Measurements from ENCODE around the gene TGIF2. TPM values are rescaled to one million over a fixed set of nuclear protein-coding genes. Genes with fewer than 3 reads are reported as not detected.
A peak's percentile ranks its signal among the peaks of the same experiment; 100 is the strongest.

Gene TGIF2
- total and polyA plus RNA-seq, 2 donors (not counting 1 experiment from before 2014, with no cell fraction given), result 24.0 to 45.6 TPM

GRCh38 chr20:36572701-36573102, 695 bp upstream of the TGIF2 start:
- H3K9me3 ChIP-seq (ENCODE audit: control extremely low read depth in 1 of 3, control insufficient read depth in 2 of 3, insufficient read depth in 1 of 3, low read length in 2 of 3), result no peaks in the 10 kb centered on the region
- no peaks in the 10 kb centered on the region for H3K36me3 ChIP-seq (replicated peaks in 1 of 2; ENCODE audit: control extremely low read depth in 1 of 2, control insufficient read depth in 1 of 2, extremely low read depth in 1 of 2, insufficient read depth in 2 of 2, low read length in 1 of 2)
- TF ChIP-seq CTCF (IDR thresholded peaks at IDR 0.05) (no peak), EZH2 (IDR thresholded peaks at IDR 0.05; ENCODE audit: borderline replicate concordance, insufficient read depth, low read depth, low read length, poor library complexity, severe bottlenecking) (no peak)
- ChIA-PET POLR2A (interaction anchor here (0.6 to 6.7 kb wide), 9 partner anchors 14 to 185 kb away, joined by 3 to 81 read pairs (median 3); partner anchors contain the start of gene RAB5IF), CTCF (interaction anchor here (1.3 to 6.1 kb wide), 6 partner anchors 14 to 182 kb away, joined by 3 to 63 read pairs (median 14); partner anchors contain the start of gene RAB5IF)
- peak overlapping the region; percentile 93 for H2AFZ ChIP-seq (ENCODE audit: insufficient read depth, low read depth, low read length, poor library complexity, severe bottlenecking)
- H3K4me1 ChIP-seq (ENCODE audit: control insufficient read depth in 2 of 2, insufficient read depth in 2 of 2, low read length in 2 of 2), result peaks cover 23 to 34% of the 10 kb centered on the region in 2 donors
- no peak for DNase-seq
- peak; percentile 19 for ATAC-seq (ENCODE audit: low read depth)
- H3K27ac ChIP-seq (ENCODE audit: low read length in 2 of 2), result peak overlapping the region; percentile 96 to 100
- 12% methylated on average over 20 of the region's 20 CpGs for WGBS (ENCODE audit: insufficient coverage)
- peak overlapping the region; percentile 98 for H3K4me2 ChIP-seq (replicated peaks; ENCODE audit: low read depth, low read length, poor library complexity, severe bottlenecking)
- H3K79me2 ChIP-seq (ENCODE audit: control insufficient read depth, insufficient read depth, low read length), result peaks cover 41% of the 10 kb centered on the region
- Mint-ChIP-seq H3K9me3 (ENCODE audit: insufficient read depth) (no peaks in the 10 kb centered on the region), H3K27ac (peak overlapping the region; percentile 98), H3K4me3 (peak overlapping the region; percentile 92), H3K4me1 (peaks cover 34% of the 10 kb centered on the region), H3K27me3 (no peaks in the 10 kb centered on the region)
- H3K4me3 ChIP-seq (ENCODE audit: control extremely low read depth in 1 of 5, extremely low read depth in 1 of 5, insufficient read depth in 1 of 5, low read depth in 2 of 5, low read length in 4 of 5), result peak overlapping the region in 4 of 5 experiments; percentile 61 to 95 (median 64)
- peak overlapping the region; percentile 90 for H3K9ac ChIP-seq (ENCODE audit: low read length)
- H3K27me3 ChIP-seq (replicated peaks in 1 of 4; ENCODE audit: control extremely low read depth in 1 of 4, control insufficient read depth in 3 of 4, insufficient read depth in 4 of 4, low read length in 3 of 4), result no peaks in the 10 kb centered on the region
- H4K20me1 ChIP-seq (ENCODE audit: control insufficient read depth, insufficient read depth, low read length, poor library complexity, severe bottlenecking), result peaks cover 32% of the 10 kb centered on the region
- intact Hi-C loops (cut with micrococcal nuclease), result loop anchor here (1.0 kb wide), 4 partner anchors 16 to 111 kb away; partner anchors contain the start of gene RAB5IF

GRCh38 chr20:36573798-36574365, 485 bp downstream of the TGIF2 start:
- under 1% methylated on average over 44 of the region's 53 CpGs for WGBS (ENCODE audit: insufficient coverage)
- Histone ChIP-seq H2AFZ (ENCODE audit: insufficient read depth, low read depth, low read length, poor library complexity, severe bottlenecking) (no peak overlapping the region), H3K4me2 (replicated peaks; ENCODE audit: low read depth, low read length, poor library complexity, severe bottlenecking) (peak overlapping the region; percentile 98), H3K27ac (ENCODE audit: low read length in 2 of 2) (peak overlapping the region; percentile 97 to 100), H3K36me3 (replicated peaks in 1 of 2; ENCODE audit: control extremely low read depth in 1 of 2, control insufficient read depth in 1 of 2, extremely low read depth in 1 of 2, insufficient read depth in 2 of 2, low read length in 1 of 2) (peaks cover 0 to 7% of the 10 kb centered on the region in 2 experiments), H3K79me2 (ENCODE audit: control insufficient read depth, insufficient read depth, low read length) (peaks cover 53% of the 10 kb centered on the region), H3K9ac (ENCODE audit: low read length) (peak overlapping the region; percentile 90), H3K4me1 (ENCODE audit: control insufficient read depth in 2 of 2, insufficient read depth in 2 of 2, low read length in 2 of 2) (peaks cover 23 to 34% of the 10 kb centered on the region in 2 donors), H4K20me1 (ENCODE audit: control insufficient read depth, insufficient read depth, low read length, poor library complexity, severe bottlenecking) (peaks cover 44% of the 10 kb centered on the region), H3K9me3 (ENCODE audit: control extremely low read depth in 1 of 3, control insufficient read depth in 2 of 3, insufficient read depth in 1 of 3, low read length in 2 of 3) (no peaks in the 10 kb centered on the region), H3K27me3 (replicated peaks in 1 of 4; ENCODE audit: control extremely low read depth in 1 of 4, control insufficient read depth in 3 of 4, insufficient read depth in 4 of 4, low read length in 3 of 4) (no peaks in the 10 kb centered on the region), H3K4me3 (ENCODE audit: control extremely low read depth in 1 of 5, extremely low read depth in 1 of 5, insufficient read depth in 1 of 5, low read depth in 2 of 5, low read length in 4 of 5) (peak overlapping the region in 4 of 5 experiments; percentile 81 to 95 (median 88))
- Mint-ChIP-seq H3K27me3 (no peaks in the 10 kb centered on the region), H3K9me3 (ENCODE audit: insufficient read depth) (no peaks in the 10 kb centered on the region), H3K27ac (peak overlapping the region; percentile 72), H3K4me3 (peak overlapping the region; percentile 92), H3K4me1 (peaks cover 34% of the 10 kb centered on the region)
- DNase-seq, result peak; percentile 78
- intact Hi-C loops (cut with micrococcal nuclease), result loop anchor here (1.0 kb wide), 3 partner anchors 21 to 113 kb away; partner anchors contain the start of gene RAB5IF
- ChIA-PET CTCF (interaction anchor here (0.5 to 6.1 kb wide), 11 partner anchors 15 to 519 kb away, joined by 3 to 63 read pairs (median 6); partner anchors contain the start of gene RAB5IF), POLR2A (interaction anchor here (0.5 to 6.7 kb wide), 10 partner anchors 9 to 111 kb away, joined by 3 to 81 read pairs (median 4); partner anchors contain the start of gene RAB5IF)
- TF ChIP-seq EZH2 (IDR thresholded peaks at IDR 0.05; ENCODE audit: borderline replicate concordance, insufficient read depth, low read depth, low read length, poor library complexity, severe bottlenecking) (no peak), CTCF (IDR thresholded peaks at IDR 0.05) (no peak)
- peak; percentile 6 for ATAC-seq (ENCODE audit: low read depth)

Measured in B cell (primary cell).